GM12878 (cell line): ENCODE results near the gene ZWILCH. TPM values are rescaled to one million over a fixed set of nuclear protein-coding genes. Genes with fewer than 3 reads are reported as not detected.

ENCODE experiments used
- ATAC-seq: fragments of 200-7000 bp; cut with Tn5 transposase; 3 replicates; pipeline ENCODE4 v1.9.1; 2020; ENCODE audit warnings: mild to moderate bottlenecking, moderate library complexity
- BruUV-seq: library from RNA; stranded (reverse); fragments of 400-500 nt; replicated peaks from 2 replicates; lab custom pipeline; 2021; lab: Mats Ljungman, UMichigan
- CTCF ChIA-PET: fragments of 300-600 bp; sonication (Branson Sonifier 250); formaldehyde crosslinking; extraction: SDS; loops from one replicate; lab custom pipeline; 2021; ENCODE audit warnings: inconsistent platforms; lab: Yijun Ruan, JAX
- POLR2A ChIA-PET: fragments of 350-600 bp; formaldehyde crosslinking; extraction: SDS; loops from one replicate; lab custom pipeline; 2021; ENCODE audit warnings: inconsistent platforms; lab: Charles Lee
- RAD21 ChIA-PET: fragments of 300-600 bp; sonication (Branson Sonifier 250); formaldehyde crosslinking; loops from one replicate; lab custom pipeline; 2023; ENCODE audit warnings: antibody characterized with exemption; ENCODE audit not compliant: unreplicated experiment; lab: Charles Lee
- SMC1A ChIA-PET: fragments of 300-600 bp; sonication (Branson Sonifier 250); formaldehyde crosslinking; loops from one replicate; lab custom pipeline; 2023; ENCODE audit not compliant: unreplicated experiment, uncharacterized antibody; lab: Charles Lee
- DNase-seq: peaks from one replicate; pipeline ENCODE4 v3.0.0-alpha.2; 2011; ENCODE audit warnings: low read depth, low spot score
- FAIRE-seq: peaks from 3 replicates; lab custom pipeline; 2011; peaks lifted over from hg19 to GRCh38; lab: Jason Lieb, UNC
- H2AFZ ChIP-seq: 2 replicates; pipeline ENCODE4 v1.6.0; 2011; ENCODE audit warnings: low read depth, low read length, control low read depth; ENCODE audit not compliant: control insufficient read depth
- H3K27ac ChIP-seq: 2 replicates; pipeline ENCODE4 v1.5.1; 2011; ENCODE audit warnings: control low read depth; ENCODE audit not compliant: control insufficient read depth, insufficient read depth
- H3K27me3 ChIP-seq, 2 experiments: replicated peaks in 1 of 2; 2 replicates each; pipeline versions ENCODE4 v1.6.0 to v1.6.1; 2011; ENCODE audit warnings: low read length in 1 of 2; ENCODE audit not compliant: control insufficient read depth in 2 of 2, insufficient read depth in 2 of 2
- H3K36me3 ChIP-seq, 2 experiments: 2 replicates each; pipeline ENCODE4 v1.5.1; 2011; ENCODE audit warnings: low read length in 1 of 2; ENCODE audit not compliant: control insufficient read depth in 2 of 2, insufficient read depth in 2 of 2
- H3K4me1 ChIP-seq: 2 replicates; pipeline ENCODE4 v1.6.1; 2011; ENCODE audit warnings: mild to moderate bottlenecking, low read length, moderate library complexity, mixed read lengths; ENCODE audit not compliant: control insufficient read depth, insufficient read depth
- H3K4me2 ChIP-seq: 2 replicates; pipeline ENCODE4 v1.6.0; 2011; ENCODE audit warnings: control low read depth; ENCODE audit not compliant: control insufficient read depth, insufficient read depth
- H3K4me3 ChIP-seq: fragments of 200-600 bp; sonication (generic); 2 replicates; pipeline ENCODE4 v1.5.1; 2016
- H3K79me2 ChIP-seq: 2 replicates; pipeline ENCODE4 v1.6.0; 2011; ENCODE audit warnings: low read length; ENCODE audit not compliant: control insufficient read depth, insufficient read depth
- H3K9ac ChIP-seq: 2 replicates; pipeline ENCODE4 v1.8.0; 2011; ENCODE audit warnings: low read length, control low read depth, mixed read lengths; ENCODE audit not compliant: control insufficient read depth, insufficient read depth
- H3K9me3 ChIP-seq: replicated peaks from 3 replicates; pipeline ENCODE4 v1.5.1; 2011; ENCODE audit warnings: mild to moderate bottlenecking, low read length; ENCODE audit not compliant: control insufficient read depth, insufficient read depth
- H4K20me1 ChIP-seq: 2 replicates; pipeline ENCODE4 v1.6.0; 2011; ENCODE audit not compliant: control insufficient read depth, insufficient read depth
- CREB1 ChIP-seq: IDR thresholded peaks from 2 replicates; pipeline ENCODE4 v1.6.1; 2012; ENCODE audit warnings: low read depth, mild to moderate bottlenecking, inconsistent platforms
- FOXM1 ChIP-seq: IDR thresholded peaks from 2 replicates; pipeline ENCODE4 v1.6.1; 2012; ENCODE audit warnings: low read depth, mild to moderate bottlenecking, inconsistent platforms, low read length, moderate library complexity
- HCFC1 ChIP-seq: fragments of 150-350 bp; IDR thresholded peaks from 2 replicates; pipeline ENCODE4 v1.6.1; 2014; ENCODE audit warnings: low read length
- HDAC2 ChIP-seq: fragments of 200-600 bp; sonication (generic); IDR thresholded peaks from 2 replicates; pipeline ENCODE4 v1.6.1; 2017
- JUND ChIP-seq: IDR thresholded peaks from 2 replicates; pipeline ENCODE4 v1.6.1; 2012; ENCODE audit warnings: low read depth, mild to moderate bottlenecking, low read length, improper control_type of control experiment, moderate library complexity
- NFYB ChIP-seq: IDR thresholded peaks from 2 replicates; pipeline ENCODE4 v1.6.1; 2011; ENCODE audit warnings: low read depth, mild to moderate bottlenecking, low read length, improper control_type of control experiment, moderate library complexity; ENCODE audit not compliant: insufficient read depth
- NR2F1 ChIP-seq: fragments of 450-650 bp; conservative IDR thresholded peaks from 2 replicates; pipeline ENCODE4 v1.6.1; 2017; ENCODE audit warnings: mild to moderate bottlenecking
- POU2F2 ChIP-seq: IDR thresholded peaks from 3 replicates; pipeline ENCODE4 v1.6.1; 2011; ENCODE audit warnings: low read depth, mild to moderate bottlenecking, low read length, borderline replicate concordance
- PRDM15 ChIP-seq: fragments of 450-650 bp; formaldehyde crosslinking; IDR thresholded peaks from 2 replicates; pipeline ENCODE4 v1.4.0; 2020; ENCODE audit warnings: mild to moderate bottlenecking, moderate library complexity
- SIX5 ChIP-seq: IDR thresholded peaks from 2 replicates; pipeline ENCODE4 v1.6.1; 2011; ENCODE audit warnings: mild to moderate bottlenecking, low read depth, low read length, moderate library complexity; ENCODE audit not compliant: severe bottlenecking
- SP1 ChIP-seq: IDR thresholded peaks from one replicate; pipeline ENCODE4 v1.6.1; 2011; ENCODE audit warnings: low read depth, low read length
- SUZ12 ChIP-seq: fragments of 200-600 bp; sonication (generic); IDR thresholded peaks from one replicate; pipeline ENCODE4 v1.6.1; 2018; ENCODE audit warnings: antibody characterized with exemption, mild to moderate bottlenecking; ENCODE audit not compliant: unreplicated experiment
- TAF1 ChIP-seq: IDR thresholded peaks from 2 replicates; pipeline ENCODE4 v1.6.1; 2011; ENCODE audit warnings: mild to moderate bottlenecking, low read depth, low read length, borderline replicate concordance
- TCF7 ChIP-seq: IDR thresholded peaks from 2 replicates; pipeline ENCODE4 v1.6.1; 2014; ENCODE audit warnings: antibody characterized with exemption, borderline replicate concordance
- WGBS: methylation state at CpG from one replicate; pipeline ENCODE4 v1.1.6; 2016; ENCODE audit warnings: low lambda C conversion rate; ENCODE audit not compliant: insufficient replicate concordance, insufficient coverage; ENCODE audit errors: missing lambda C conversion rate; 5-methylcytosine and 5-hydroxymethylcytosine counted together
- in situ Hi-C: fragments of 300-500 bp; cut with MboI; formaldehyde crosslinking; loops from 9 replicates; pipeline ENCODE4 v1.14.3; 2018; ENCODE audit warnings: mixed read lengths
- intact Hi-C: fragments of 100-400 bp; cut with micrococcal nuclease; formaldehyde crosslinking; loops from one replicate; pipeline ENCODE4 v1.14.2; 2022; ENCODE audit not compliant: unreplicated experiment
- polyA plus RNA-seq, 11 experiments: library from polyadenylated mRNA; depleted of rRNA in 4 of 11; unstranded in 6 of 11; stranded (reverse) in 5 of 11; fragments of >200 nt; fragmentation: Nextera tagmentation in 4 of 11; fragmentation: Illumina TruSeq in 1 of 11; extraction: Ambion mirVana in 4 of 11; extraction: Trizol in 1 of 11; gene quantifications; 1 replicate in 1 of 11; 2 replicates in 10 of 11; pipeline versions ENCODE4 v1.2.1 to v1.2.3, GENCODE V29; 2011 to 2016; ENCODE audit warnings: inconsistent platforms in 2 of 11, missing spikeins in 2 of 11, low read depth in 1 of 11
- total RNA-seq, 4 experiments: library from RNA; depleted of rRNA in 3 of 4; stranded (reverse); fragments of >200 nt in 3 of 4; fragmentation: Illumina TruSeq in 1 of 4; extraction: Trizol in 1 of 4; gene quantifications; 2 replicates each; pipeline versions ENCODE4 v1.2.1 to v1.2.3, GENCODE V29; 2013 to 2021
- TF ChIP-seq, protein P1 (sequence below): IDR thresholded peaks from 2 replicates; pipeline ENCODE4 v1.6.1; 2011; ENCODE audit warnings: low read depth, low read length, improper control_type of control experiment, borderline replicate concordance
- TF ChIP-seq, protein P2 (sequence below): fragments of 450-650 bp; IDR thresholded peaks from 2 replicates; pipeline ENCODE4 v1.6.1; 2018; ENCODE audit warnings: mild to moderate bottlenecking, low read depth, moderate library complexity; ENCODE audit not compliant: partially characterized antibody
- TF ChIP-seq, protein P3 (sequence below): IDR thresholded peaks from 2 replicates; pipeline ENCODE4 v1.6.1; 2012; ENCODE audit warnings: low read depth, low read length, improper control_type of control experiment

Gene ZWILCH
- total and polyA plus RNA-seq, 10 of the 15 experiments (the other 5 are each of a cell fraction or from before 2014, with no cell fraction given): 15.6 to 73.9 (median 32.4) TPM

DNA sequence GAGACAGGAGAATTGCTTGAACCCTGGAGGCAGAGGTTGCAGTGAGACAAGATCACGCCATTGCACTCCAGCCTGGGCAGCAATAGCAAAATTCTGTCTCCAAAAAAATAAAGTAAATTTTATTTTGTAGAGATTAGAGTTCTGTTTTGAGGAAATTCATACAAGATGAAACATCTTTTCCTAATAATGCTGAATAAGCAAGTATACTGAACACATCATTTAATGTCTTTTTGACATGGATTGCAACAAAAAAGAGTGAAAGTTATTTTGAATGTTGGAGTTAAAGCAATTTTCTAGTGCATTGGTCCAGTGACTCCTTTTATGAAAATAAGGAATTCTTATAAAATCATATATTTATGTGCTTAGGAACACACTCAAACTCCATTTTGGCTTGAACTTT lies 40.1 kb downstream of the ZWILCH start:
- no peak overlapping the region for H3K9ac ChIP-seq
- H2AFZ ChIP-seq: no peak overlapping the region
- in situ Hi-C loops: no loop called here
- RAD21 ChIA-PET: no interaction called here
- DNase-seq (no peak), FAIRE-seq (no peak), ATAC-seq (no peak)
- POLR2A ChIA-PET: no interaction called here
- no peak overlapping the region for H3K4me3 ChIP-seq
- H3K4me2 ChIP-seq: no peak overlapping the region
- no peaks in the 10 kb centered on the region for H3K79me2 ChIP-seq
- no peaks in the 10 kb centered on the region for H4K20me1 ChIP-seq
- CTCF ChIA-PET: no interaction called here
- no TSS peak for BruUV-seq
- no peaks in the 10 kb centered on the region for H3K9me3 ChIP-seq
- intact Hi-C loops: no loop called here
- H3K27me3 ChIP-seq: no peaks in the 10 kb centered on the region
- SMC1A ChIA-PET: no interaction called here
- 95% methylated on average over 1 of the region's 1 CpG for WGBS
- no peak for TF ChIP-seq PRDM15
- no peak for TF ChIP-seq TCF7
- TF ChIP-seq SIX5: no peak
- TF ChIP-seq TAF1: no peak
- TF ChIP-seq NR2F1: no peak
- TF ChIP-seq SUZ12: no peak
- no peak for TF ChIP-seq HDAC2
- TF ChIP-seq HCFC1: no peak
- TF ChIP-seq, protein P1, sequence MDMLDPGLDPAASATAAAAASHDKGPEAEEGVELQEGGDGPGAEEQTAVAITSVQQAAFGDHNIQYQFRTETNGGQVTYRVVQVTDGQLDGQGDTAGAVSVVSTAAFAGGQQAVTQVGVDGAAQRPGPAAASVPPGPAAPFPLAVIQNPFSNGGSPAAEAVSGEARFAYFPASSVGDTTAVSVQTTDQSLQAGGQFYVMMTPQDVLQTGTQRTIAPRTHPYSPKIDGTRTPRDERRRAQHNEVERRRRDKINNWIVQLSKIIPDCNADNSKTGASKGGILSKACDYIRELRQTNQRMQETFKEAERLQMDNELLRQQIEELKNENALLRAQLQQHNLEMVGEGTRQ: no peak
- TF ChIP-seq SP1: no peak
- TF ChIP-seq, protein P2, sequence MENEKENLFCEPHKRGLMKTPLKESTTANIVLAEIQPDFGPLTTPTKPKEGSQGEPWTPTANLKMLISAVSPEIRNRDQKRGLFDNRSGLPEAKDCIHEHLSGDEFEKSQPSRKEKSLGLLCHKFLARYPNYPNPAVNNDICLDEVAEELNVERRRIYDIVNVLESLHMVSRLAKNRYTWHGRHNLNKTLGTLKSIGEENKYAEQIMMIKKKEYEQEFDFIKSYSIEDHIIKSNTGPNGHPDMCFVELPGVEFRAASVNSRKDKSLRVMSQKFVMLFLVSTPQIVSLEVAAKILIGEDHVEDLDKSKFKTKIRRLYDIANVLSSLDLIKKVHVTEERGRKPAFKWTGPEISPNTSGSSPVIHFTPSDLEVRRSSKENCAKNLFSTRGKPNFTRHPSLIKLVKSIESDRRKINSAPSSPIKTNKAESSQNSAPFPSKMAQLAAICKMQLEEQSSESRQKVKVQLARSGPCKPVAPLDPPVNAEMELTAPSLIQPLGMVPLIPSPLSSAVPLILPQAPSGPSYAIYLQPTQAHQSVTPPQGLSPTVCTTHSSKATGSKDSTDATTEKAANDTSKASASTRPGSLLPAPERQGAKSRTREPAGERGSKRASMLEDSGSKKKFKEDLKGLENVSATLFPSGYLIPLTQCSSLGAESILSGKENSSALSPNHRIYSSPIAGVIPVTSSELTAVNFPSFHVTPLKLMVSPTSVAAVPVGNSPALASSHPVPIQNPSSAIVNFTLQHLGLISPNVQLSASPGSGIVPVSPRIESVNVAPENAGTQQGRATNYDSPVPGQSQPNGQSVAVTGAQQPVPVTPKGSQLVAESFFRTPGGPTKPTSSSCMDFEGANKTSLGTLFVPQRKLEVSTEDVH: no peak
- no peak for TF ChIP-seq JUND
- no peak for TF ChIP-seq FOXM1
- TF ChIP-seq NFYB: no peak
- TF ChIP-seq CREB1: no peak
- TF ChIP-seq, protein P3, sequence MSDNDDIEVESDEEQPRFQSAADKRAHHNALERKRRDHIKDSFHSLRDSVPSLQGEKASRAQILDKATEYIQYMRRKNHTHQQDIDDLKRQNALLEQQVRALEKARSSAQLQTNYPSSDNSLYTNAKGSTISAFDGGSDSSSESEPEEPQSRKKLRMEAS: no peak
- TF ChIP-seq POU2F2: no peak
- no peaks in the 10 kb centered on the region for H3K4me1 ChIP-seq
- H3K36me3 ChIP-seq: no peaks in the 10 kb centered on the region; a peak in 2 of 4 replicates
- H3K27ac ChIP-seq: no peak overlapping the region
